Measurements from ENCODE around the gene UQCR10.

UQCR10 gene

GRCh38 chr22:29799217-29799680, 32.1 kb downstream of the UQCR10 start:
- DNase-seq, result no peak

- no peak for DNase-seq
Measured at GRCh38 chr22:29801153-29801552, 34.0 kb downstream of the UQCR10 start.

DNA sequence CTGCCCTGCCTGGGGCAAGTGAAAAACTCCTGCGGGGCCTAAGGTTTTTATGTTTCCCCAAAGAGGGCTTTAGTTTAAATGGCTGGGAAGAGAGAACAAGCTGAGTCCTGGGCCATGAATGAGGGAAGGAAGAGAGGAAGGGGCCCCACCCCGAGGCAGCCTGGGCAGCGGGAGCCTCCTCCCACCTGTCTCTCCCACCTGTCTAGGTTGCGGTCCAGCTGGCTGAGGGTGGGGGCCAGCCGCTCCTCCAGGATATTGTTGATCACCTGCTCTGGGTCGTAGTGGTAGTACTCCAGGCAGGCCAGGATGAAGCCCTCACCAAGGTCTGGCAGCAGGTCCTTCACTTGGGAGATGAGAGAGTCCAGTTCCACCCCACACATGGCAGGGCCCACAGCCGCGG, 34.6 kb downstream of the UQCR10 start:
- DNase-seq, result no peak

- no peak for DNase-seq
Measured at GRCh38 chr22:29803190-29803589, 36.0 kb downstream of the UQCR10 start.

DNA sequence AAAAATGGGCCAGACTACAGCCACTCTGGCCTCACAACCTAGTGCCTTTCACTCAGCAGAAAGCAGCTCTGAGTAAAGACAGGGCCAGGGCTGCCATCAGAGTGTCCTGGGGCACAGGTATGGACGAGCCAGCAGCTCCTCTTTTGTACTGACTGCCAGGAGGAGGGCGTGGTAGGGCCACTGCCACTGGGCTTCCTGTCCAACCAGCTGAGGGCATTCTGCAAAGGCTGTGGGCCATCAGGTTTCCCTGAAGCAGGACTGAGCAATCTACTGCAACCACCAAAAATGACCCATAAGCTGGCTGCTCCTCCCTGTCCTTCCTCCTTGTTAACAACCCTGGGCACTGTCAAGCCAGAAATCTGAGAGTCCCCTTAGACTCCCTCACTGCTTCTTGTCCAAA, 37.8 kb downstream of the UQCR10 start:
- DNase-seq, result no peak

DNA sequence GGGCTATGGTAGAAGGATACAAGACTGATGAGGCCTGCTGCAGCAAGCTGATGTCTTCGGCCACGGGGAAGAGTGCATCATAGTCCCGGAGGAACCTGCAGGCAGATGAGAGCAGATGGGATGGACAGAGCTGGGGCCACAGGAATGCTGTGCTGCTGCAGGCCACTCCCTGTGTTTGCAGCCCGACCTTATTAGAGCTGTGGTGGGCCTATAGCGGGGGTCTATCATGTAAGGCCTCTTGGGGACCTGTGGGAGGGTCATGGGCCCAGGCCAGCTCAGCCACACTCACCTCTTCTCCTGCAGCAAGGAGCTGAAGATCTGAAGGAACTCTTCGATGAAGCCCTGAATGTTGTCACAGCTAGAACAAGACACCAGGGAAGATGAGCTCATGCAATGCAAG, 39.0 kb downstream of the UQCR10 start:
- no peak for DNase-seq

DNA sequence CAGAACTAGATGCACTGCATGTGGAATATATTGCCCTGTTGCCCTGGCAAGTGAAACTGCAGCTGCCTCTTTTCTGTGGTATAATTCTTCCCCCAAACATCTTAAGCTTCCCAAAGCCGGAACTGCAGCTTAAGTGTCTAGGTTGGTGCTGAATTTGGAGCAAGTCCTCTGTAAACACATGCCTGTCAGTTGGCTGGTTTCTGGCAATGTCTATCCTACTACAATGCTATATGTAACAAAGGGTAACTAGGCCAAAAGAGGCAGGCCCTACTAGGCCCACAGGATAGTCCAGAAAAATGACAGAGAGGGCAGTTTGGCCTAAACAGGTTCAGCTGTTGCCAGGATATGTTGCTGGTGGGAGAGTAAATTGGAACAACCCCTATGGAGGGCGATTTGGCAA, 43.0 kb downstream of the UQCR10 start:
- no peak for DNase-seq

GRCh38 chr22:29811377-29811776, 44.2 kb downstream of the UQCR10 start:
- no peak for DNase-seq

DNA sequence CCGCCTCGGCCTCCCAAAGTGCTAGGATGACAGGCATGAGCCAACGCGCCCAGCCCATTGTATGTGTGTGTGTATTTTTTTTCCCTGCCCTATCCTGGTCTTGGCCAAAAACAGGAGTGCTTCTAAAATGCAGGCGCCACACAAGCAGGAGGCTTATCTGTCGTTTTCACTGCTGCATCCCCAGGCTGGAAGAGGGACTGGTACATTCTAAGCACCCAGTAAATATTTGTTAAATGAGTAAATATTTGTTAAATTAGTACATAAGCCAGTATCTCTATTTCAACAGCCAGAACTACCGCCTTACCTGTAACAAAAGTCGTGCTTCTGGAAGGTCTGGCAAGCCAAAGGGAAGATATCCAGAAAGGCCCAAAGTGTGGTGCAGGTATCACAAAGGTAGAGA, 46.0 kb downstream of the UQCR10 start:
- no peak for DNase-seq

DNA sequence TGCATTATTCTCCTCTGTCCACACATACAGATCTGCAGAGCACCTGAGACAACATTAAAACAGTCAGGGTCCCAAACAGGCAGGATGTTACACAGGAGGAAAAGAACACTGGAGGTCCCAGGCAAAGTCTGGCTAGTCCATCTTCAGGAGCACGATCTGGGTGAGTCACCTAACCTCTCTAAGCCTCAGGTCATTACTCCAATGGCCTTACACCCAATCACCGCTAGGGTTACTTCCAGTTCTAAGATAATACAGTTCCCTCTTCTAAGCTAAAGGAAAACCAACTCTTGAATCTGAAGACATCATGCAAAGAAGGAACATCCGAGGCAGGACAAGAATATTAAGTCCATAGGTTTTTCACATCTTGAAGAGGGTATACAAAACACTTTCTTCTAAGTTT, 46.4 kb downstream of the UQCR10 start:
- no peak for DNase-seq

DNA sequence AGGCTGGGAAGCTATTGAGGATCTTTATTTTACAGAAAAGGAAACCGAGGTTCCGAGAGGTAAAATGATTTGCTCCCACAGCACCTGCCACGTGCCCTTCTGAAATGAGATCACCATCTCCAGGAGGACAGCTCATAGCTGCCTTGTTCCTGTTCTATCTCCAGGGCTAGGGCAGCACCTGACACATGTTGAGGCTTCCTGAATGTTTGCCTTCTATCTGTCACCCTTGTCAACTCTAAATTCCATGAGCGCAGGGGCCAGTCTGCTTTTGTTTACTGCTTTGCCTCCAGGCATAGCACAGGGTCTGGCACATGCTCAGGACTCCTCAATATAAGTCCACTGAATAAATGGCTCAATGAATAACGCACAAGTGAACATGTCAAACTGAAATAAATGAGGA, 46.8 kb downstream of the UQCR10 start:
- no peak for DNase-seq

- DNase-seq, result no peak
Measured at GRCh38 chr22:29815580-29815979, 48.4 kb downstream of the UQCR10 start.

- DNase-seq, result no peak
Measured at GRCh38 chr22:29816128-29816527, 49.0 kb downstream of the UQCR10 start.

DNA sequence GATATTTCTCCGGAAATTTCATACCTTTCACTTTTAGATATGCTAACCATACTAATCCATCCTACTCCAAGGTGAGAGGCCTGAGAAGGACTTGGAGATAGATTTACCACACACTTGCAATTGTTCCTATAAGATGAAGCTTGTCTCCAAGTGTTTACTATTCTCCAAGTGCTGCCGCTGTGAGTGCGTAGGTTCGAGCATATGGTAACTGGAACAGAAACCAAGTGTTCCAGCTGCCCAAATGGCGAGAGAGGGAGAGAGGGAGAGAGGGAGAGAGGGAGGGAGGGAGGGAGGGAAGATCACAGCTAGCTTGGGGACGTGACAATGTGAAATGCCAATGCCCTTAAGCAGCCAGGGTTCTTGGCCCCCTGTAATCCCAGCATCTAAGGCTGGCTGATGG, 49.4 kb downstream of the UQCR10 start:
- DNase-seq, result no peak

DNA sequence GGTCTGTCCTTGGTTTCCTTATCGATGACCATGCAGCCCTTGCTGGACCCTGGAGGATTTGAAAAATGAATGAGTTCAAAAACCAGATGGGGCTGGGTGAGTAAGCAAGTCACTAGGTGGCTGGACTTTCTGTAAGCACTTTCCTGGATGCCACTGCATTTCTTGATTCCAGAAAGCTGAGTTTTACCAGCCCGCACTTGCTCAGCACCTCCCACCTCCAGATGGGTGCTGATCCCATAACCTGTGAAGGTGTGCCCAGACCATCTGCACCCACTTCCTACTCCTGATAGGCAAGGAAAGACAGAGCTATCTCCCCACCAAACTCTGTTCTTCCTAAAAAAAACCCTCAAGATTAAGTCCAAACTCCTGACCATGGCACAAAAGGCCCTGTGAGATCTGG, 49.8 kb downstream of the UQCR10 start:
- DNase-seq, result no peak

DNA sequence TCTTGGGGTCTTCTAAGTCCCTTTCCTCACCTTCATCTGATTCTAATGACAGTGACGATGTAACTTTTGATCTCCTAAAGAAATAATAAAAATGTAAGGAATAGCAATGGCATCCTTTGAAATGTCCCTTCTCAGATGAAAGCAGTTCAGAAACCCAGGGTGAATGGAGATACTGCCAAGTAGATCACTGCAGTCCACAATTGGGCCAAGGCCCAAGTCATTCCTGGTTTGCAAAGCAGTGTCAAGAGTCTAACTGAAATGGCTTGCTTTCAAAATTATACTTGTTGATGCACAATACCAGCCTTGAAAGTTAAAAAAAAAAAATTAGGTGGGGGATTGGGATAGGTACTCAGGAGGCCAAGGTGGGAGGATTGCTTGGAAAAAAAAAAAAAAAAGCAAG, 50.6 kb downstream of the UQCR10 start:
- DNase-seq, result no peak

GRCh38 chr22:29819501-29819900, 52.3 kb downstream of the UQCR10 start:
- no peak for DNase-seq
